Measurements from ENCODE around the gene KRT35. TPM values are rescaled to one million over a fixed set of nuclear protein-coding genes. Genes with fewer than 3 reads are reported as not detected.

The KRT35 gene
- total and polyA plus RNA-seq, 12 donors: not detected

DNA sequence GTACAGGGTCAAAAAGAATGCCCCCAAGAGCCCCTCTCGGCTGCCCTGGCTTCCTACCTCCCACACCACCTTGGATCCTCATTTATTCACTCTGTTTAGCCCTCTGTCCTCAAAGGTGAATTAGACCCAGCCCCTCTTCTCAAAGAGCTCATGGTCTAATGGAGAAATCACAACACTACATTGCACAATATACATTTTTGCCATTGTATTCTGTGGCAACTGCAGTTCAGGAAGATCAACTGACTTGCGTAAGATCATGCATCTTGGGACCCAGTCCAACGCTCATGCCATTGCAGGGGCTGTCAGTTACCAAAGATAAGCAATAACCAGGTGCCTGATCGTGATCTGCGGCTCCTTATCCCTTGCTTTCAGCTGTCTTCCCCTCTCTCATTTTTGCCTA is 41.6 kb downstream of the KRT35 start:
- no peaks in the 10 kb centered on the region for H3K27me3 ChIP-seq
- 62 to 88% (median 79%) methylated on average over 4 to 5 of the region's 5 CpGs for WGBS, 4 donors
- H3K27ac ChIP-seq: no peak overlapping the region
- no peaks in the 10 kb centered on the region for H3K9me3 ChIP-seq (replicated peaks in 1 of 3)
- no peak for DNase-seq
- H3K4me1 ChIP-seq (replicated peaks in 1 of 2): no peaks in the 10 kb centered on the region
- H3K36me3 ChIP-seq (replicated peaks in 1 of 2): no peaks in the 10 kb centered on the region
- intact Hi-C loops (cut with DNase I): no loop called here
- TF ChIP-seq, protein P1, sequence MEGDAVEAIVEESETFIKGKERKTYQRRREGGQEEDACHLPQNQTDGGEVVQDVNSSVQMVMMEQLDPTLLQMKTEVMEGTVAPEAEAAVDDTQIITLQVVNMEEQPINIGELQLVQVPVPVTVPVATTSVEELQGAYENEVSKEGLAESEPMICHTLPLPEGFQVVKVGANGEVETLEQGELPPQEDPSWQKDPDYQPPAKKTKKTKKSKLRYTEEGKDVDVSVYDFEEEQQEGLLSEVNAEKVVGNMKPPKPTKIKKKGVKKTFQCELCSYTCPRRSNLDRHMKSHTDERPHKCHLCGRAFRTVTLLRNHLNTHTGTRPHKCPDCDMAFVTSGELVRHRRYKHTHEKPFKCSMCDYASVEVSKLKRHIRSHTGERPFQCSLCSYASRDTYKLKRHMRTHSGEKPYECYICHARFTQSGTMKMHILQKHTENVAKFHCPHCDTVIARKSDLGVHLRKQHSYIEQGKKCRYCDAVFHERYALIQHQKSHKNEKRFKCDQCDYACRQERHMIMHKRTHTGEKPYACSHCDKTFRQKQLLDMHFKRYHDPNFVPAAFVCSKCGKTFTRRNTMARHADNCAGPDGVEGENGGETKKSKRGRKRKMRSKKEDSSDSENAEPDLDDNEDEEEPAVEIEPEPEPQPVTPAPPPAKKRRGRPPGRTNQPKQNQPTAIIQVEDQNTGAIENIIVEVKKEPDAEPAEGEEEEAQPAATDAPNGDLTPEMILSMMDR (IDR thresholded peaks at IDR 0.05): no peak
- no peak for TF ChIP-seq POLR2A (IDR thresholded peaks at IDR 0.05)
- no peak overlapping the region for H3K4me3 ChIP-seq

DNA sequence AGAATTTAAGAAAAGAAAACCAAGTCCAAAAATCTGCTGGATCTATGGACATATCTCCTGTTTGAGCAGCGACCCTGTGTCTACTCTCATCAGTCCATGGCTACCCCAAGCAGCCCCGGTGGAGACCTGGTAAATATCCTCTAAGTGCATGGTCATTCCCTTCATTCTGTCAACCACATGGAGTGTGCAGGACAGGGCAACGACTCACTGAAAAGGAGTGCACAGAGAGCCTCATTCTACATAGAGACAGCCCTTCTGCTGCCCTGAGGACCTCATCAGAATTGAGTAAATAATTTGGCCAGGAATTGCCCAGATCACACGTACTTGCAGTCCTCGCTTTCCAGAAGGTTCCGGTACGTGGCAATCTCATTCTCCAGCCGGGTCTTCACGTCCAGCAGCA is 43.2 kb downstream of the KRT35 start:
- TF ChIP-seq, protein P1 (IDR thresholded peaks at IDR 0.05): no peak
- TF ChIP-seq POLR2A (IDR thresholded peaks at IDR 0.05): no peak
- Histone ChIP-seq H3K36me3 (replicated peaks in 1 of 2) (no peaks in the 10 kb centered on the region), H3K27ac (no peak overlapping the region), H3K9me3 (replicated peaks in 1 of 3) (no peaks in the 10 kb centered on the region), H3K4me1 (replicated peaks in 1 of 2) (no peaks in the 10 kb centered on the region), H3K27me3 (no peaks in the 10 kb centered on the region), H3K4me3 (no peak overlapping the region)
- DNase-seq: no peak
- intact Hi-C loops (cut with DNase I): no loop called here
- WGBS, 4 donors: 85 to 92% (median 89%) methylated on average over 9 of the region's 9 CpGs

DNA sequence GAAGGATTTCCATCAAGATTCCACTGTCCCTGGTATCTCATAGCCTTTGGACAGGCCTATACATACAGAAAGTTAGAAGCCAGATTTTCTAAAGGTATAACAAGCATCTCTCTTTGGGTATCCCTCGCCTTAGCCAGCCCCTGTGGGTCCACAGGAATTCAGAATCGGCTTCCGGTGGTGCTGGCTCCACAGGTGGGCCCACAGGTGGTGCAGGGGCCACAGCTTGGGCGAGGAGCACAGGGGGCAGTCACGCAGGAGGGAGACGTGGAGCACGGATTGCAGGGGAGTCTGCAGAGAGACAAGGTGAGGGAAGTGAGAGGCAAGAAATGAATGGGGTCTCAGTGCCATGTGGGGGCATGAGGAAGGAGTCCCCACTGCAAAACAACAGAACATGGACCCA is 43.7 kb downstream of the KRT35 start:
- 77 to 93% (median 82%) methylated on average over 4 to 7 of the region's 7 CpGs for WGBS, 4 donors

DNA sequence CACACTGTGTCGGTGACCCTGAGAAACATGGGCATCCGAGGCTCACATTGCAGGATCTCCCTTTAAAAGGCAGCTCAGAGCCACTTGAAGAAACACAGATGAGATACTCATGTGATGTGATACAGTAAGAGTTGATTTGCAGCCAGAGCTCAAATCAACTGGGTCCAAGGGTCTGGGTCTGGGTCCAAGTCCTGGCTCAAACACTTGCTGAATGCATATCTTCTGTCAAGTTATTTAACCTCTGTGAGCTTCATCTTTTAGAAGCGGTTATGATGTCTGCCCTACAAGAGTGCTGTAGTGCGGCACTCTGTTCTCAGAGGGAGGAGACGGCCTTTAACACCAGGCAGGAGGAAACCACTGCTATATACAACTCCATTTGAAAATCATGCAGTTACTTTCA is 46.5 kb downstream of the KRT35 start:
- DNase-seq: no peak
- no peaks in the 10 kb centered on the region for H3K36me3 ChIP-seq (replicated peaks in 1 of 2)
- intact Hi-C loops (cut with DNase I): no loop called here
- TF ChIP-seq POLR2A (IDR thresholded peaks at IDR 0.05): no peak
- TF ChIP-seq, protein P1 (IDR thresholded peaks at IDR 0.05): no peak
- no peak overlapping the region for H3K4me3 ChIP-seq
- WGBS, 4 donors: 62 to 70% (median 67%) methylated on average over 5 of the region's 5 CpGs
- H3K27ac ChIP-seq: no peak overlapping the region
- no peaks in the 10 kb centered on the region for H3K27me3 ChIP-seq
- H3K9me3 ChIP-seq (replicated peaks in 1 of 3): no peaks in the 10 kb centered on the region
- H3K4me1 ChIP-seq (replicated peaks in 1 of 2): no peaks in the 10 kb centered on the region

More for the DNA sequence above, 43.7 kb downstream of the KRT35 start:
- H3K27ac ChIP-seq: no peak overlapping the region
- H3K4me3 ChIP-seq: no peak overlapping the region
- intact Hi-C loops (cut with DNase I): no loop called here
- no peaks in the 10 kb centered on the region for H3K4me1 ChIP-seq (replicated peaks in 1 of 2)
- DNase-seq: no peak
- no peaks in the 10 kb centered on the region for H3K9me3 ChIP-seq (replicated peaks in 1 of 3)
- TF ChIP-seq, protein P1 (IDR thresholded peaks at IDR 0.05): no peak
- no peak for TF ChIP-seq POLR2A (IDR thresholded peaks at IDR 0.05)
- no peaks in the 10 kb centered on the region for H3K36me3 ChIP-seq (replicated peaks in 1 of 2)
- H3K27me3 ChIP-seq: no peaks in the 10 kb centered on the region
